ENCODE data around the gene IGF2BP2.

- TF ChIP-seq POLR2AphosphoS5 (IDR thresholded peaks at IDR 0.05; ENCODE audit: low read depth, low read length) (no peak), POLR2A (IDR thresholded peaks at IDR 0.05; ENCODE audit: low read depth, low read length) (no peak), TAF1 (IDR thresholded peaks at IDR 0.05; ENCODE audit: borderline replicate concordance, low read depth, low read length) (no peak)
Measured at GRCh38 chr3:185766329-185767001, 58.4 kb downstream of the IGF2BP2 start.

Data from GM12892 (cell line).